DMS 273 treated with DMSO at 0.1 percent for 48 hours (cell line): Measurements from ENCODE around the gene PLIN1.

Source experiments
- DNase-seq: peaks from one replicate; lab custom pipeline; 2025; lab: John Stamatoyannopoulos, UW

Gene PLIN1

GRCh38 chr15:89628806-89629715, 50.1 kb downstream of the PLIN1 start:
- no peak for DNase-seq

- DNase-seq, result no peak
These were observed 50.9 kb downstream of the PLIN1 start for GRCh38 chr15:89628301-89628700.

GRCh38 chr15:89627256-89627970, 51.8 kb downstream of the PLIN1 start:
- no peak for DNase-seq

DNA sequence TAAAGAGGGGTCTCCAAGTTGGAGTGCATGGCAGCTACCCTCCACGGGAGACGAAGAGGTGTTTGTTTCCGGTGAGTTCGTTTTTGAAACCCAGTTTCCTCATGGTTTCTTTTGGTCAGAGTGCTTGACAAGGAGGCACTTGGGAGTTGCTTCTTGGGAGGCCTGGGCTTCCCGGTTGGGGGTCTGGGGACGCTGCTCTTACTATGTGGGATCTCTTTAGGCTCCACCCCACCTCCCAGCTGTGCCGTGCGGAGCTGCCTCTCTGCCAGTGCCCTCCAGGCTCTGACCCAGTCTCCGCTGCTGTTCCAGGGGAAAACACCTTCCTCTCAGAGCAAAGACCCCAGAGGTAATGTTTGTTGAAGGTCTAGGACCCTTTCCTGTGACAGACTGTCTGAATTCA, 53.5 kb downstream of the PLIN1 start:
- DNase-seq, result no peak

DNA sequence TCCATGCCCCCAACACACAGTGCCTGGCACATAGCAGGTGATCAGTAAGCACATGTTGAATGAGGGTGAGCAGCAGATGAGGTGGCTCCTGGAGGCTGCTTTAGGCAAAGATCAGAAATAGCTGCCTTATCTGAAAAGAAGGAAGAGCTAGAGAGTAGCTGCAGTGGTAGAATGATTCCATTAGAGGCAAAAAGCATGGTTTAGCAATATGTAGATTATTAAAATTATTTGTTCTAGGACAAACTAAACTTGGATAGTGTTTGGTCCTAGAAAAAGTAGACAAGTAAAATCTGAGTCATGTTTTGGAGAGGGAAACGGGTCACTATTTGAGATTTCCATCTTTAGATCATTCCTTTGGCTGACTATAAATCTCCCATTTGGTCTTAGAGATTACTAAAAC, 56.0 kb downstream of the PLIN1 start:
- no peak for DNase-seq

- no peak for DNase-seq
These were observed 57.6 kb downstream of the PLIN1 start for GRCh38 chr15:89621547-89621946.

- no peak for DNase-seq
These were observed 62.9 kb downstream of the PLIN1 start for GRCh38 chr15:89616228-89616627.

DNA sequence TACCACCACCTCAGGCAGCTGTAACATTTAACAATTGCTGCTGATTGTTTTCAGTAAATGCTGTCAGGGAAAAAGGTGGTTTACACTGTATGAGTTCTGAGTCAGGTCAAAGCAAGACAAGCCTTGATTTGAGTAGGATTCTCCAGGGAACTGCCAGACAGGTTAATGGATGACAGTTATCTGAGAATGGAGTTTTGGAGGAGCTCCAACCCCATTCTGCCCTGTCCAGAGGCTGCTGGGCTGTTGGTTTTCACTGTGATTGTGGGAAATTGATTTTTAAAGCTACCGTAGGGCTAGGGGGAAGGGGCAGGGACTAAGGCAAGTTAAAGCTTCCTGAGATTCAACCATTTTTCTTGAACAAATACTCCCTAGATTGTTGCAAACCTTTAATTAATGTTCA, 64.0 kb downstream of the PLIN1 start:
- DNase-seq, result no peak
